ENCODE measurements around the gene ZNF541. TPM values are rescaled to one million over a fixed set of nuclear protein-coding genes. Genes with fewer than 3 reads are reported as not detected.

The ZNF541 gene
- total and polyA plus RNA-seq, 2 experiments from 2014 or later = 0.26 to 0.42 TPM

GRCh38 chr19:47539747-47540311, 33.1 kb downstream of the ZNF541 start (continued):
- no peak for TF ChIP-seq ZNF462 (CRISPR knock-in tag; IDR thresholded peaks at IDR 0.05)
- no peak for TF ChIP-seq CREB1 (CRISPR knock-in tag; IDR thresholded peaks at IDR 0.05; ENCODE audit: low read depth)
- TF ChIP-seq STAT1 (IDR thresholded peaks at IDR 0.05; ENCODE audit: unreplicated experiment) = no peak
- no peak for TF ChIP-seq JUNB (IDR thresholded peaks at IDR 0.05; ENCODE audit: unreplicated experiment)

- no peak for TF ChIP-seq EZH2 (IDR thresholded peaks at IDR 0.05; ENCODE audit: low read depth, unreplicated experiment)
- no peak for TF ChIP-seq STAT1 (IDR thresholded peaks at IDR 0.05; ENCODE audit: unreplicated experiment)
- Mint-ChIP-seq H3K27me3 (ENCODE audit: insufficient read depth, low read depth, poor library complexity) (peaks cover 6% of the 10 kb centered on the region), H3K9me3 (peaks cover 8% of the 10 kb centered on the region; the same call in 2 of the 3 replicates), H3K4me3 (no peak overlapping the region), H3K36me3 (ENCODE audit: low read depth) (no peaks in the 10 kb centered on the region), H3K27ac (no peak overlapping the region), H3K4me1 (peaks cover 5% of the 10 kb centered on the region; the same call in 1 of the 3 replicates)
- DNase-seq (ENCODE audit: low spot score) (no peak), ATAC-seq (no peak)
- no peaks in the 10 kb centered on the region for H3K9me2 ChIP-seq (ENCODE audit: insufficient read depth)
- H3K36me3 ChIP-seq (ENCODE audit: insufficient read depth) = no peaks in the 10 kb centered on the region
- H2AFZ ChIP-seq = no peak overlapping the region
- no peaks in the 10 kb centered on the region for H3K79me2 ChIP-seq (replicated peaks; ENCODE audit: insufficient read depth)
- H3F3A ChIP-seq (replicated peaks; ENCODE audit: low read depth) = no peaks in the 10 kb centered on the region; the same call in 1 of the 2 replicates
- no peak overlapping the region for H3K4me3 ChIP-seq
- no peaks in the 10 kb centered on the region for H3K27me3 ChIP-seq (ENCODE audit: insufficient read depth)
- H4K20me1 ChIP-seq (replicated peaks; ENCODE audit: insufficient read depth) = no peaks in the 10 kb centered on the region
- no peak overlapping the region for H3K27ac ChIP-seq (ENCODE audit: low read depth)
- H3K4me2 ChIP-seq = no peak overlapping the region
- no peaks in the 10 kb centered on the region for H3K4me1 ChIP-seq (ENCODE audit: insufficient read depth)
Measured at GRCh38 chr19:47538812-47539211, 34.1 kb downstream of the ZNF541 start.

All from GM23338 (cell line).